Immature natural killer cell (primary cell): ENCODE measurements around the gene MAPKBP1. TPM values are rescaled to one million over a fixed set of nuclear protein-coding genes. Genes with fewer than 3 reads are reported as not detected.

ENCODE experiments used
- DNase-seq, 3 donors: peaks; one replicate each; pipeline ENCODE4 v3.0.0; 2022; ENCODE audit warnings: mixed read lengths in 1 of 3
- H3K27ac Mint-ChIP-seq, 6 donors: one replicate each; pipeline ENCODE4 v1.8.0; 2020; ENCODE audit warnings: mixed read lengths in 6 of 6, mild to moderate bottlenecking in 5 of 6, inconsistent platforms in 4 of 6, moderate library complexity in 3 of 6
- H3K27me3 Mint-ChIP-seq, 3 donors: one replicate each; pipeline ENCODE4 v1.8.0; 2020 to 2021; ENCODE audit warnings: low read depth in 3 of 3, mild to moderate bottlenecking in 3 of 3, mixed read lengths in 3 of 3, moderate library complexity in 3 of 3, inconsistent platforms in 1 of 3
- H3K36me3 Mint-ChIP-seq, 3 donors: one replicate each; pipeline ENCODE4 v1.8.0; 2020; ENCODE audit warnings: mixed read lengths in 3 of 3, inconsistent platforms in 2 of 3, mild to moderate bottlenecking in 2 of 3
- H3K4me1 Mint-ChIP-seq, 2 donors: one replicate each; pipeline ENCODE4 v1.8.0; 2020; ENCODE audit warnings: inconsistent platforms in 2 of 2, mild to moderate bottlenecking in 2 of 2, mixed read lengths in 2 of 2, moderate library complexity in 1 of 2
- H3K4me3 Mint-ChIP-seq, 5 donors: one replicate each; pipeline ENCODE4 v1.8.0; 2020; ENCODE audit warnings: mild to moderate bottlenecking in 5 of 5, mixed read lengths in 5 of 5, inconsistent platforms in 3 of 5, moderate library complexity in 3 of 5
- H3K9me3 Mint-ChIP-seq, 6 donors: one replicate each; pipeline ENCODE4 v1.8.0; 2020; ENCODE audit warnings: mild to moderate bottlenecking in 6 of 6, mixed read lengths in 6 of 6, inconsistent platforms in 4 of 6, moderate library complexity in 3 of 6
- polyA plus RNA-seq, 3 donors: library from polyadenylated mRNA; unstranded; fragments of 300-500 nt; fragmentation: Illumina TruSeq; gene quantifications; one replicate each; pipeline ENCODE4 v1.2.3, GENCODE V29; 2021

Gene MAPKBP1
- polyA plus RNA-seq, 3 donors from 2014 or later = 1.8 to 7.2 (median 3.6) TPM

DNA sequence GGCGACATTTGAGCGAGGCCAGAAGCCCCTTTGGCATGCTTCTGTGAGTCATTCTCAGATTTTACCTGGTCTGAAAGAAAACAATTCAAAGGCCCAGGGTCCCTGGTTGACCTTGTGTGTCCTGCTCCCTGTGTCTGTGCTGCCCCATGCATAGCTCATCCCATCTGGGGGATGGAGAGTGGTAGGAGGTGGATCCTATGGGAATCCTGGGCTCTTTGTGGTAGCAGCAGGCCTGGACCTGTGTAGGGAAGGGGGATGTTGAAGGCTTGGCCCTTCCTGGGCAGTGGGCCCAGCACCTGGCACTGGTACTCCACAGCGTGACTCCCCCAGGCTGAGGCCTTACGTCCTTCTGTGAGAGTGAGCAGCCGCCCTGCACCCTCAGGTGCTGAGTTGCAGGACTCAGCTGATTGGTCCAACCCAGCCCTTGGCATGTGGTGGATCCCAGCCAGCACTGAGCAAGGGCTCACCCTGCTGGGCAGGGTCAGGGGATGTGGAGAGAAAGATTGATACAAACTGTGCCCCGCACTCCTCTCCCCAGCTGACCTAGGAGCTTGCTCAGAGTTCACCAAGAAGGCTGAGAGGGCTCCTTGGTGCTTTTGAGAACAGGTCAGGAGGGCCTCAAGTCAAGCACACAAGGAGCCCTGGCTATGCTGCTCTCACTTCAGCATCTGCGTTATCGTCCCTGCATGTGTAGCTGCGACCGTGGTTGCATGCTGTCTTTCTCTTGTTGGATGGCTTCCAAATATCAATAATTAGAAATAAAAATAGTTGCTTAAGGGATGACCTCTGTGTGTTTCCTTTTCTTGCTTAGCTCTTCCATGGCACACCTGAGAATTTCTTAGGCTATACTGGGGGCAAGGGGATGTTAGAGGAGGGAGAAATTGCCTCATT is 32.3 kb downstream of the MAPKBP1 start:
- H3K4me1 Mint-ChIP-seq = peaks cover 8 to 13% of the 10 kb centered on the region in 2 donors
- no peak for DNase-seq
- H3K27me3 Mint-ChIP-seq = peaks cover 0 to 3% (median 0%) of the 10 kb centered on the region in 3 donors
- H3K27ac Mint-ChIP-seq = no peak overlapping the region
- H3K36me3 Mint-ChIP-seq = peaks cover 0 to 3% (median 0%) of the 10 kb centered on the region in 3 donors
- H3K4me3 Mint-ChIP-seq = no peak overlapping the region
- no peaks in the 10 kb centered on the region for H3K9me3 Mint-ChIP-seq

DNA sequence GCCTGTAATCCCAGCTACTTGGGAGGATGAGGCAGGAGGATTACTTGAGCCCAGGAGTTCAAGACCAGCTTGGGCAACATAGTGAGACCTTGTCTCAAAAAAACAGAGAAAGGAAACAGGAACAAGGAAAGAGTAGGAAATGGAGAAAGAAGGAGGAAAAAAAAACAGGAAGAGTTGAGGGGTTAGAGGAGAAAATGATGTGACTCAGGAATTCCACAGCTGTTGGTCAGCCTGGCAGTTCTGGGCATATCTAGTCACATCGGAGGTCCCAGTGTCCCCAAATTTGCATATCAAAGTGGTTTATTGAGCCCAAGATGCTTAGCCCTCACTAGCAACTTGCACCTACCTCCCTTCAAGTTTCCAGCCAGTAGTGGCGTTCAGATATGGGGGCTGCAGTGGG is 34.8 kb downstream of the MAPKBP1 start:
- Mint-ChIP-seq H3K9me3 (no peaks in the 10 kb centered on the region), H3K4me1 (peaks cover 11 to 15% of the 10 kb centered on the region in 2 donors), H3K4me3 (no peak overlapping the region), H3K27ac (peak overlapping the region in 1 of 6 donors; percentile 85), H3K27me3 (peaks cover 0 to 3% (median 2%) of the 10 kb centered on the region in 3 donors), H3K36me3 (peaks cover 5 to 11% (median 6%) of the 10 kb centered on the region in 3 donors)
- DNase-seq = no peak

DNA sequence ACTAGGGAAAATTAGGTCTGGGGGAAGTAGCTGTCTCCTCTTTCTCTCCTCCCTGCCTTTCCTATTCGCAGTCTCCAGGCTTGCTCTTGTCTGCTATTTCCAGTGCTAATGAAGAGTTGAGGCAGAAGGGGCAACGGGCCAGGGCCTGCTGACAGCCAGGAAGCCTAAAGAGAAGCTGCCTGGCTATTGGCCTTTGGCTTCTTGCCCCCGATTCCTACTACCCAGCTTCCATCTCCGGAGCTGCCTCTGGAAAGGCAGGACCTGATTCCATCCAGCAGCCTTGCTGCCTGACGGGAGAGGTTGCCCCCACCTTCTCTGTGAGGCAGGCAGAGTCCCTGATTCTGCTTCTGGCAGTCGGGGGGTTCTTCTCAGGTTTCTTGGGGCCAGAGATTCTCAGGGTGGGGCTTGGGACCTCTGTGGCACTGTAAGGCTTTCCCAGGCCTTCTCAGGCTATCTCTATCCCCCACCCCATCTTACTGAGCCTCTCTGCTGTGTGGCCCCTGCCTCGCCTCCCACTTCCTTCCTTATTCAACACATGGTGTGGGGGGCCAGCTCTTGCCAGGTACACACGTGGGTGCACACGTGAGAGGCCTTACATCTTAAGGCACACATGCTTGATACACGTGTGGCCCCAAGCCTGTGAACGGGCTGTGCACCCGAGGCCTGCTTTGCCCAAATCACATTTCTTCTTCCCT is 35.4 kb downstream of the MAPKBP1 start:
- no peak overlapping the region for H3K4me3 Mint-ChIP-seq
- H3K27me3 Mint-ChIP-seq = peaks cover 0 to 3% (median 2%) of the 10 kb centered on the region in 3 donors
- peak overlapping the region in 1 of 6 donors; percentile 11 for H3K27ac Mint-ChIP-seq

DNA sequence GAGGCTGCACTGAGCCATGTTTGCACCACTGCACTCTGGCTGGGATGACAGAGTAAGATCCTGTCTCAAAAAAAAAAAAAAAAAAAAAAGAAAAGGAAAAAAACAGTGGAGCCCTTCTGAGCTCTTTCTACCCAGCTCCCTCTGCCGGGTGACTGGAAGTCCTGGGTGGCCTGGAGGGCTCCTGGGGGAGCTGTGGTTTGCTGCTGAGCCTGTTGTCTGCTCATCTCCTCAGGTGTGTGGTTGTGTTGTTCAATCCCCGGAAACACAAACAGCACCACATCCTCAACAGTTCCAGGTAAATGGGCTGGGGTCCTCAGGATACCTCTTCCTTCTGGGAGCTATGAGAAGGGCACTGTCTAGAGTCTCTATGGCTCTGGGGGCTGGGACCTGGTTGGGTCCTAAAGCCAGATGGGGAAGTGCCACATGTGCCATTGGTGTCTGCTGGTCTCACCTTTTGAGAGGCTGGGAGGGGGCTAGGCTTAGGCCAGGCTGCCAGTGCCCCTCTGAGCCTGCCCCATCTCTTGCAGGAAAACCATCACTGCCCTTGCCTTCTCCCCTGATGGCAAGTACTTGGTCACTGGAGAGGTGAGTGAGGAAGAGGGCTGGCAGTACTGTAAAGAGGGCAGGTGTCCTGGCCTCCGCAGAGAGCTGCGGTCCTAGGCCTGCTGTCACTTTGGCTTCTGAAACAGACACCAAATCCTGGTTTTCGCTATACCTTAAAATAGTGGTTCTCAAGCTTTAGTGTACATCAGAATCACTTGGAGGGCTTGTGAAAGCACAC is 36.6 kb downstream of the MAPKBP1 start:
- H3K36me3 Mint-ChIP-seq = peaks cover 12 to 19% (median 15%) of the 10 kb centered on the region in 3 donors
- H3K27ac Mint-ChIP-seq = no peak overlapping the region
- DNase-seq = no peak
- no peaks in the 10 kb centered on the region for H3K9me3 Mint-ChIP-seq
- H3K4me3 Mint-ChIP-seq = no peak overlapping the region
- H3K27me3 Mint-ChIP-seq = peaks cover 0 to 3% (median 2%) of the 10 kb centered on the region in 3 donors
- peaks cover 6 to 8% of the 10 kb centered on the region in 2 donors for H3K4me1 Mint-ChIP-seq

More for the DNA sequence above, 35.4 kb downstream of the MAPKBP1 start:
- no peak for DNase-seq
- H3K9me3 Mint-ChIP-seq = no peaks in the 10 kb centered on the region
- H3K4me1 Mint-ChIP-seq = peaks cover 8 to 13% of the 10 kb centered on the region in 2 donors
- H3K36me3 Mint-ChIP-seq = peaks cover 5 to 12% (median 10%) of the 10 kb centered on the region in 3 donors

DNA sequence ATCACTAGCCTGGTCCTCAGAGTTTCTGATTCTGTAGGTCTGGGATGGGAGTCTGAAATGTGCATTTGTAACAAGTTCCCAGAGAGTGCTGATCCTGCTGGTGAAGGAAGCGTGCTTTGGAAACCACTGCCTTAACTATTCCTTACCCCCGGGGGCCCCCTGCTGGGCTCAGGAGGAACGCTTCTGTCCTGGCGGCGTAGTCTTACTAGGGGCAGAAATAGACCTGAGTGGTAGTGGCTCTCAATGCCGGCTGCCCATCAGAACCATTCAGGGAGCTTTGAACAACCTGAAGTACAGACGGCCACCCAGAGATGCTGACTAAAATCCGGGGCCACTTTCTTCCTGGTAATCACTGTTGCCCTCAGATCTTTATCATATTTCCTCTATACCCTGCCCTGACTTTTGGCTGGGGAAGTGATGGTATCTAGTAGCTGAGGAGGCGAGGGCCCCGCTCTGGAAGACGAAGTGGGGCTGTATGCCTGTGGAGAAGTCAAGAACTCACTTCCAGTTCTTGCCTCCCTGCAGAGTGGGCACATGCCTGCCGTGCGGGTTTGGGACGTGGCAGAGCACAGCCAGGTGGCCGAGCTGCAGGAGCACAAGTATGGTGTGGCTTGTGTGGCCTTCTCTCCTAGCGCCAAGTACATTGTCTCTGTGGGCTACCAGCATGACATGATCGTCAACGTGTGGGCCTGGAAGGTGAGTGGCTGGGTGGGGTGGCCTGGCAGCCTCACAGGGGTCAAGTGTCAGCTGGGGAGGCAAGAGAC is 37.3 kb downstream of the MAPKBP1 start:
- DNase-seq = peak; percentile 69 to 73 (median 71)
- peaks cover 16 to 24% (median 16%) of the 10 kb centered on the region in 3 donors for H3K36me3 Mint-ChIP-seq
- peaks cover 0 to 3% (median 2%) of the 10 kb centered on the region in 3 donors for H3K27me3 Mint-ChIP-seq
- H3K9me3 Mint-ChIP-seq = no peaks in the 10 kb centered on the region
- no peak overlapping the region for H3K4me3 Mint-ChIP-seq
- peaks cover 6 to 8% of the 10 kb centered on the region in 2 donors for H3K4me1 Mint-ChIP-seq
- H3K27ac Mint-ChIP-seq = peak overlapping the region in 1 of 6 donors; percentile 71

DNA sequence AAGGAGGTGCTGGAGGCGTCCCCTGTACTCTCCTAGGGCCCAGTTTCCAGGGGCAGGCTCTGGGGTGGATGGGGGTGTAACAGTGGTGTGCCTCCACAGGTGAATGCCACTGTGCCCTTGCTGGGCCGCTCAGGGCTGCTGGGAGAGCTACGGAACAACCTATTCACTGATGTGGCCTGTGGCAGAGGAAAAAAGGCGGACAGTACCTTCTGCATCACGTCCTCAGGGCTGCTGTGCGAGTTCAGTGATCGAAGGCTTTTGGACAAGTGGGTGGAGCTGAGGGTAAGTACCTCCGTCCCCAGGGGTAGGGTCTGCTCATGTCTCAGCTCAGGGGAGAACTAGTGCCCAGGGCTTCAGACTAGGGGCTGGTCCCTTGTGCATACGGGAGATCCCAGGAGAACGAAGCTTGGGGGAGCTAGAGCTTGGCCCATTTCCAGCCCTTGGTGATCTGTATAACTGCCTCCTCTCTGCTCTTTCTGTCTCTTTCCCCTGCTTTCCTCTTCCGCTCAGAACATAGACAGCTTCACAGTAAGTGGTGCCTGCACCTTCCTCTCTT is 38.6 kb downstream of the MAPKBP1 start:
- no peaks in the 10 kb centered on the region for H3K9me3 Mint-ChIP-seq
- H3K36me3 Mint-ChIP-seq = peaks cover 16 to 35% (median 16%) of the 10 kb centered on the region in 3 donors
- no peak overlapping the region for H3K27ac Mint-ChIP-seq
- H3K4me1 Mint-ChIP-seq = peaks cover 6 to 8% of the 10 kb centered on the region in 2 donors
- H3K4me3 Mint-ChIP-seq = no peak overlapping the region
- no peak for DNase-seq
- peaks cover 0 to 3% (median 2%) of the 10 kb centered on the region in 3 donors for H3K27me3 Mint-ChIP-seq

DNA sequence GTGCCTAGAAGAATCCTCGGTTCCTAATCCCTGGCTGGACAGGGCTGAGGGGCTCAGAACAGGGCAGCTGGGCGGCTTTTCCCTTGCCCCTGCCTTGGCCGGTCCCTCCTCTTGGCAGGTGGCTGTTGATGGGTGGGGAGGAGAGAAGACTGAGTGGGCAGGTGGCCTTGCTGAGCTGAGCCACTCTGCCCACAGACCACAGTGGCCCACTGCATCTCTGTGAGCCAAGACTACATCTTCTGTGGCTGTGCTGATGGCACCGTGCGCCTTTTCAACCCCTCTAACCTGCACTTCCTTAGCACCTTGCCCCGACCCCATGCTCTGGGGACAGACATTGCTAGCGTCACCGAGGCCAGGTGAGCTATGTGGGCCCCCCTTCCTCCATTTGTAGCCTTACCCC is 39.1 kb downstream of the MAPKBP1 start:
- peaks cover 0 to 3% (median 2%) of the 10 kb centered on the region in 3 donors for H3K27me3 Mint-ChIP-seq
- no peak overlapping the region for H3K27ac Mint-ChIP-seq
- no peaks in the 10 kb centered on the region for H3K9me3 Mint-ChIP-seq
- no peak for DNase-seq
- peaks cover 6 to 8% of the 10 kb centered on the region in 2 donors for H3K4me1 Mint-ChIP-seq
- no peak overlapping the region for H3K4me3 Mint-ChIP-seq
- peaks cover 16 to 40% (median 16%) of the 10 kb centered on the region in 3 donors for H3K36me3 Mint-ChIP-seq

DNA sequence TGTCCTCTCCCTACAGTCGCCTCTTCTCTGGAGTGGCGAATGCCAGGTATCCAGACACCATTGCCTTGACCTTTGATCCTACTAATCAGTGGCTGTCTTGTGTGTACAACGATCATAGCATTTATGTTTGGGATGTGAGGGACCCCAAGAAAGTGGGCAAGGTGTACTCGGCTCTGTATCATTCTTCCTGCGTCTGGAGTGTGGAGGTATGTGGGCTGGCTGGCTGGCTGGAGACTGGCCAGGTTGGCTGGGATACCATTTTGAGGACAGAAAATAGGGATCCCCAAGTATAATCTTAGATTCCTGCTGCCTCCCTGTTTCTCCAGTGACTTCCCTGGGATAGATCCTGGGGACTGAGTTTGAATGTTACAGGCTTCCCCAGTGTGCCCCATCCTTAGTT is 40.2 kb downstream of the MAPKBP1 start:
- Mint-ChIP-seq H3K4me1 (peaks cover 6 to 8% of the 10 kb centered on the region in 2 donors), H3K36me3 (peaks cover 16 to 43% (median 17%) of the 10 kb centered on the region in 3 donors), H3K4me3 (no peak overlapping the region), H3K27ac (no peak overlapping the region), H3K27me3 (peaks cover 0 to 2% (median 0%) of the 10 kb centered on the region in 3 donors), H3K9me3 (no peaks in the 10 kb centered on the region)
- DNase-seq = no peak

DNA sequence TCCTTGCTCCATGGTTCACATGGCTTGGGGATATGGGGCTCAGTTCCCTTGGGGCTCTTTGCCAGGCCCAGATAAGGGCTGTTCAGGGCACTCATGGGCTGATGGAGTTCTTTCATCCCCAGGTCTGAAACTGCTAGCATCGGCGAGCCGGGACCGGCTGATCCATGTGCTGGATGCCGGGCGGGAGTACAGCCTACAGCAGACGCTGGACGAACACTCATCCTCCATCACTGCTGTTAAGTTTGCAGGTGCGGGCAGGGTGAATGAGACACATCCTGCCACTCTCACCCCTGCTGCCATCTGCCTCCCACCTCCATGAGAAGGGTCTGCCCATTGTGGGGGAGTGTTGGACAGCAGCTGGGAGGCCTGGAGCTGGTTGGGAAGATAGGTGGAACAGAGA is 42.5 kb downstream of the MAPKBP1 start:
- Mint-ChIP-seq H3K27me3 (peaks cover 0 to 3% (median 2%) of the 10 kb centered on the region in 3 donors), H3K27ac (no peak overlapping the region), H3K4me3 (no peak overlapping the region), H3K36me3 (peaks cover 19 to 43% (median 20%) of the 10 kb centered on the region in 3 donors), H3K9me3 (no peaks in the 10 kb centered on the region), H3K4me1 (no peaks in the 10 kb centered on the region)
- no peak for DNase-seq

DNA sequence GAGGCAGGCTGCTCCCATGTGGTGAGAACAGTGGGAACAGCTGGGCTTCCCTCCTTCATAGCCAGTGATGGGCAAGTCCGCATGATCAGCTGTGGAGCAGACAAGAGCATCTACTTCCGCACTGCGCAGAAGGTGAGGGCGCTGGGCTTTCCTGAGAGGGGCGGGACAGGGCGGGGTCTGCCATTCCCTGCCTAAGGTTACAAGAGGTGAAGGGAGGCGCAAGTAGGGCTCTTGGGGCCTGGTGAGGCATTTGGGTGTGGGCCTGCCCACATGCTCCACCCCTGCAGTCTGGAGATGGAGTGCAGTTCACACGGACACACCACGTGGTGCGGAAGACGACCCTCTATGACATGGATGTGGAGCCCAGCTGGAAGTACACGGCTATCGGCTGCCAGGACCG is 43.0 kb downstream of the MAPKBP1 start:
- no peak for DNase-seq
- peak overlapping the region in 1 of 6 donors; percentile 34 for H3K27ac Mint-ChIP-seq

DNA sequence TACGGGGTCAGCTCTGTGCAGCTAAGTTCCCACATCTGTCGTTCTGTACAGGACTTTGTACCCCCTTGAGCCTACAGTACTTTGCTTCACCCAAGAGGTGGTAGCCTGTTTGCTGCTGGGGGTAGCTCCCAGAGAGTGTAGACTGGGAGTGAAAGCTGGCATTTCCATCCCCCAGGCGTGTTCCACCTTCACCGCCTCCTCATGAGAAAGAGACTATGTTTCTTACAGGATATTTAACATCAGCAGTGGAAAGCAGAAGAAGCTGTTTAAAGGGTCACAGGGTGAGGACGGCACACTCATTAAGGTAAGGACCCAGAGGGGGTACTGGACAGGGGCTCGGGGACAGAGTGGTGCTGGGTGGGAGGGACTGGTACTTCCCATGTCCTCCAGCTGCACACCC is 43.5 kb downstream of the MAPKBP1 start:
- H3K9me3 Mint-ChIP-seq = no peaks in the 10 kb centered on the region
- H3K27ac Mint-ChIP-seq = no peak overlapping the region
- peaks cover 0 to 3% (median 2%) of the 10 kb centered on the region in 3 donors for H3K27me3 Mint-ChIP-seq
- H3K36me3 Mint-ChIP-seq = peaks cover 20 to 45% (median 20%) of the 10 kb centered on the region in 3 donors
- no peak for DNase-seq
- no peaks in the 10 kb centered on the region for H3K4me1 Mint-ChIP-seq
- H3K4me3 Mint-ChIP-seq = no peak overlapping the region

More for the DNA sequence above, 43.0 kb downstream of the MAPKBP1 start:
- Mint-ChIP-seq H3K9me3 (no peaks in the 10 kb centered on the region), H3K36me3 (peaks cover 20 to 43% (median 20%) of the 10 kb centered on the region in 3 donors), H3K4me3 (no peak overlapping the region), H3K4me1 (no peaks in the 10 kb centered on the region), H3K27me3 (peaks cover 0 to 3% (median 2%) of the 10 kb centered on the region in 3 donors)

DNA sequence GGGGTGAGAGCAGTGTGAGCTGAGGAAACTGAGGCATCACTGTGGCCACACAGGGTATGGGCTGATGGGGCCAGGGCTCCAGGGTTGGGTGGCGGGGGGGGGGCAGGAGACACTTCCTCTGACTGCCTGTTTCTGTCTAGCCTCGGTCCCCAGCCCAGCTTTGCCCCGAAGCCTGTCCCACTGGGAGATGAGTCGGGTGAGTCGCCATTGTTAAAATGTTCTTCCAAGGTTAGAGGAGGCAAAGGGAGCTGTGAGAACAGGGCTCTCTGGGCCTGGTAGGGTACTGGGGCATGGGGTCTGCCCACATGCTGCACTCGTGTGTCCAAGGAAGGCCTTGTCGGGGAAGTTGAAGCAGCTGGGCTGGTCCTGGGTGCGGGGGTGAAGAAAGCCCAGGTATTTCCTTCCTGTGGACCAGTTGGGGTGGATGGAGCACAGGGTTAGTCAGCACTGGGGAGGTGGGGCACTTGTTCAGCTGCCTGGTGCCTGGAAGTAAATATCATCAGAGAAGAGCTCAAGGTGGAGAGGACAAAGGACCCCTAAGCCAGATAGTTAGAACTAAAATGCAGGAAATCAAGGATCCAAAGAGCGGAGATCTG is 45.3 kb downstream of the MAPKBP1 start:
- Mint-ChIP-seq H3K9me3 (no peaks in the 10 kb centered on the region), H3K27ac (no peak overlapping the region), H3K4me3 (no peak overlapping the region), H3K27me3 (peaks cover 0 to 3% (median 2%) of the 10 kb centered on the region in 3 donors), H3K4me1 (no peaks in the 10 kb centered on the region), H3K36me3 (peaks cover 11 to 38% (median 14%) of the 10 kb centered on the region in 3 donors)
- DNase-seq = no peak
